Stimulated activated naive CD4-positive, alpha-beta T cell (primary cell): ENCODE data around the gene RGSL1.

Experiments used
- DNase-seq, 6 experiments: peaks; one replicate each; lab custom pipeline; 2025; lab: John Stamatoyannopoulos, UW

The RGSL1 gene

GRCh38 chr1:182450087-182450486 is at the start of gene RGSL1:
Gene RGSL1, plus strand, starts transcription at chr1:182450146. Its CDS starts 20 bp downstream, at chr1:182450166.
- DNase-seq: no peak

DNA sequence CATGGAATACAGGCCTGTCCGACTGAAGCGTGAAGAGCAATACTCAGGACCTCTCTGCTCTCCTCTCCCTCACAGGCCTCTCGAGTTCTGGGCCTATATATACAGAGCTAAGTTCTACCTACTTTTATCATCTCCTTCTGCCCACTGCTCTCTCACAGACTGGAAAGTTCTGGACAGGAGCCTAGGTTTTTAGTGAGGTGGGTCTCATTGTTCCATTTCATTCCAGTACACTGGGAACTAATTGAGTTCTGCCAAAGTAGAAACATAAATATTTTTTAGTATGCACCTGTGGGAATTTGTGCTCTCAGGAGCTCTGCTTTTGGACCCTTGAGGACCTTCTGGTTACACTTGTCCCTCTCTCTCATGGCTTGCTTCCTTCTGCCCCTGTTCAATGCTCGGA is 49.4 kb upstream of the RGSL1 start, which contains the start of gene TEDDM1:
TEDDM1 (minus strand) TSS at position 101 of the 400 bp plus-strand sequence. CDS start 182 bp downstream, outside the sequence.
- DNase-seq: no peak

DNA sequence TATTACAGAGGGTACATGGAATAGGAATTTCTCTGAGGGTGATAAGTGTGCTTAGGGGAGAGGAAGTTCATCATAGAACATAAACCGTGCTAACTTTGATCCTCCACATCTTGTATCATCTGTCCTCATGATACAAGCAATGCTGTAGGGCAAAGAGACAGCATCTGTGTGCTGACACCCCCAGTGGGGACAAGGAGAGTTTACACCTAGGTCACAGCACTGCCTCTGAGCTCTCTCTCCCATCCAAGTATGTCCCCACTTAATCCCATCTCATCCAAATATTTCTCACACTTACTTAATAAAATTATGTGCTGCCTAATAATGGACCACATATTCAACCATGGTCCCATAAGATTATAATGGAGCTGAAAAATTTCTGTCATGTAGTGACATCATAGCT is 45.2 kb upstream of the RGSL1 start:
- no peak for DNase-seq

GRCh38 chr1:182405578-182405977 is 44.4 kb upstream of the RGSL1 start:
- DNase-seq: no peak

GRCh38 chr1:182406012-182406411 is 43.9 kb upstream of the RGSL1 start:
- no peak for DNase-seq

- DNase-seq: no peak
Observed at GRCh38 chr1:182407724-182408123, 42.2 kb upstream of the RGSL1 start.

GRCh38 chr1:182408435-182409075 is 41.4 kb upstream of the RGSL1 start:
- DNase-seq: no peak

- no peak for DNase-seq
Observed at GRCh38 chr1:182410138-182410537, 39.8 kb upstream of the RGSL1 start.

DNA sequence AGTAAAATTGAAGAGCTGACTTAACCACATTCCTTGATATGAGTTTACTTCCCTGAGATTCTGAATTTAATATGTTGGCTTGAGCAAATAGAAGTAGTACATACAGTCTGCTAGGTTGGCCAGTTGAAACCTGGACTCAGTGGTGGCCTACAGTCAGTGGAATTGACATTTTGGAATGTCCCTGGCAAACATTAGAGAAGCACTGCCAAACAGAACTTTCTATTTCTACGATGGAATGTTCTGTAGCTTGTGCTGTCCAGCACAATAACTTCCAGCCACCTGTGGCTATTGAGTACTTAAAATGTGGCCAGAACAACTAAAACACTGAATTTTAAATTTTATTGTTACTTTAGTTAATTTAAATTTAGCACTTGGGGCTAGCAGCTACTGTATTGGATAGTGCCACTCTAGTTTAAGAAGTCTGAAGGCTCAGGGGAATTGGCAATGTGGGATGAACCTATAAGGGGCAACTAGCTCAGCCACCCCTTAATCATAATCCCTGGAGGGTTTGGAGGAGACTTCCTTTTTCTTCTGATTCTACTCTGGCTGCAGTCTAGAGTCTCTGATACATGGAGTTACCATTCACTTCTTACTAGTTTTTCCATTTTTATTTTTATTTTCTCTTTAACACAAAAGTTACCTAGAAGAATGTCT is 39.2 kb upstream of the RGSL1 start:
- DNase-seq: no peak

- no peak for DNase-seq
Observed at GRCh38 chr1:182413486-182413885, 36.5 kb upstream of the RGSL1 start.

DNA sequence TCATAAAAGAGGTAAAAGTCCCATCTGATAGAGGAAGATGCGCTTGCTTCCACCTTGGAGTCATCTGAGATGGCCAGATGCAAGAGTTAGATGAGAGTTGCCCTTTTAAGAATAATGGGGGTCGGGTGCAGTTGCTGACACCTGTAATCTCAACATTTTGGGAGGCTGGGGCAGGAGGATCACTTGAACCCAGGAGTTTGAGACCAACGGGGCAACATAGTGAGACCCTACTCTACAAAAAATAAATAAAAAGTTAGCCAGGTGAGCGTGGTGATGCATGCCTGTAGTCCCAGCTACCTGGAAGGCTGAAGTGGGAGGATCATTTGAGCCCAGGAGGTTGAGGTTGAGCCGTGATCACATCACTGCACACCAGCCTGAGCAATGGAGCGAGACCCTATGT is 36.0 kb upstream of the RGSL1 start:
- no peak for DNase-seq

DNA sequence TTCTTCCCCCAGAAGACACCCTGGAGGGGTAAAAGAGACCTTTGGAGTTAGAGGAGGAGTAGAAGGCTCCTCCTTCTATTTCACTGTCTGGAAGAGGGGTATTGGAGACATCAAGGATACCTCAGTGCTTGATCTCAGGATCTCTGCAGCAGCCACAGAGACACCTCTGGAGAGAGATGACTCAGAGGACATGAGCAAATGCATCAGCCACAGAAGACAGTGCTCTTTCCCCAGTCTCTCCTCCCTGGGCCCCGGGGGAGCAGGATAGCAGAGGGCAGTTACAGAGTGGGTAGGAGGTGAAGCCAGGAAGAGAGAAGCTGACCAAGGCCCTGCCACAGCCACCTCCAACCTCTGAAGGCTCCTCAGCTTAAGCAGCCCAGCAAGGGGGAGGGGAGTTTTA is 34.2 kb upstream of the RGSL1 start:
- no peak for DNase-seq

DNA sequence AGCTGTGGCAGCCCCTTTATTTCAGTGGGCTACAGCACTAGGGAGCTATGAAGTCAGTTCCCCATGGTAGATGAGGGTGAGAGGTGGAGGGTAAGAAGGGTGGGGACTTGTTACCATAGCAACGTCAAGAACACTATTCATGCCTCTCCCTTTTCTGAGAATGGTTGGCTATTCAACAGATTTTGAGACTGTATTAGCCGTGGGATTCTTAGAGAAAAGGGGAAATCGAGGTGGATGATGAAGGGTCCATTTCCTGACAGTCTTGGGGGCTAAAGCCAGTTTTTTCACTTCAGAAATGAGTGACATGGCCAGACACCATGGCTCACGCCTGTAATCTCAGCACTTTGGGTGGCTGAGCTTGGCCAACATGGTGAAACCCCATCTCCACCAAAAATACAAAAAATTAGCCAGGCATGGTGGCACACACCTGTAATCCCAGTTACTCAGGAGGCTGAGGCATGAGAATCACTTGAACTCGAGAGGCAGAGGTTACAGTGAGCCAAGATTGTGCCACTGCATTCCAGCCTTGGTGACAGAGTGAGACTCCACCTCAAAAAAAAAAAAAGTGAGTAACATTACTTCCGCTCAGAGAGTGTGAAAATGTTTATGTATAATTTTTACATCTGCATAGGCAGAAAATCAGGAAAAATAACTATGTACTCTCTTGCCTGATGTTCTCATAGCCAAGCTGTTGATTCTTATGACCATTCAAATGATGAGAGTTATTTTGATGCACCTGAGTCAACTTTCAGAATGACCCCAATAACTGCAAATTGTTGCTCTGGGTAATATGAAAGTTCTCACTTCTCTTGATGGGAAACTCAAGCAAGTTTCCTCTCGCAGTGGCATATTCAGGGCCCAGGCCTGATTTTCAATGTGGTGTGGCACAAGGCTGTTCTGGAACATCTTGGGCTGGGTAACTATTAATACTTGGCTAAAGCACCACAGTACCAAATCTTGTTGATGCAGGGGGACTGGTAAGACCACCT is 23.2 kb upstream of the RGSL1 start:
- DNase-seq: no peak

- DNase-seq: no peak
Observed at GRCh38 chr1:182428043-182428442, 21.9 kb upstream of the RGSL1 start.

- DNase-seq: peak in 3 of 6 experiments; percentile 1 to 41 (median 9)
Observed at GRCh38 chr1:182430263-182431068, 19.5 kb upstream of the RGSL1 start.

GRCh38 chr1:182431278-182431677 is 18.7 kb upstream of the RGSL1 start:
- DNase-seq: no peak

- DNase-seq: no peak
Observed at GRCh38 chr1:182433580-182433979, 16.4 kb upstream of the RGSL1 start.

GRCh38 chr1:182438326-182438725 is 11.6 kb upstream of the RGSL1 start:
- DNase-seq: no peak

GRCh38 chr1:182441719-182442118 is 8.2 kb upstream of the RGSL1 start:
- DNase-seq: no peak

DNA sequence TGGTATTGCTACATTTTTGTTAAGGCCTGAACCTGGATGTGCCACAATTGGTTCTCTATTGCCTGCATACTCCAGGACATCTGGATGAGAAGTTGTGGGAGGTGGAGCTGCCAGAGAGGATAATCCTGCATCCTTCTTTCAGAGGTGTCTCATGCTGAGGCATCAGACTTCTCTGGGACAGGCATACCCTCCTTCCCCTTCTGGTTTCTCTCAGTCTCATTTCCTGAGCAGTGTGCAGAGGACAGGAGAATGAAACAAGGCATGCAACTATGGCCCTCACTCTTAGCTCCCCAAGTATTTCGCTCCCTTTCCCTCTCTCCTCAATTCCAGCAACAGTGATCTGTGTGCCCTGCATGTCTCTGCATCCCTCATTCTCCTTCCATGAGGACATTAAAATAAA is 7.6 kb upstream of the RGSL1 start:
- no peak for DNase-seq

DNA sequence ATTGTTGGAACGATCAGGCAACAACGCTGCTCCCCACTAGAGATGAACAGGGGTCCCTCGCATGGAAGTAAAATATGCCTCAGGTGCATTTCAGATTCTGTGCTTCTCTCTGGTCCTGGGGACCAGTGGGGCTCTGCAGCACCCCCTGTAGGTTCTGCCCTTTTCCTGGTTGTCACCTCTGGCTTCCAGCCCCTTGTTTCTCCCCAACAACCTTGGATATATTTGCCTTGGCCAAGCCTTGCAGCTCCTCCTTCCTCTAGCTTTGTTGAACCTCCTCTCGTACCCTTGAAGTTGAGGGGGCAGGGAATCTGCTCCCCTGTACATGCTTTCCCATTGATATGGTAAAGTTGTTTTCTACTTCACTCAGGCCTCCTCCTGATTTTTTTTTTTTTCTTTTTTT is 5.4 kb upstream of the RGSL1 start:
- DNase-seq: no peak
